Gastrocnemius medialis (tissue), 4 donors: ENCODE results near the gene FERMT2.

Experiments used
- CTCF ChIP-seq, 5 experiments: fragments of 450-650 bp in 3 of 5; fragments of 200-600 bp in 2 of 5; sonication (generic) in 2 of 5; IDR thresholded peaks in 4 of 5; conservative IDR thresholded peaks in 1 of 5; 1 replicate in 4 of 5; 2 replicates in 1 of 5; pipeline ENCODE4 v1.5.1; 2016 to 2019; ENCODE audit warnings: antibody characterized with exemption in 5 of 5, mild to moderate bottlenecking in 3 of 5, moderate library complexity in 3 of 5
- POLR2A ChIP-seq, 2 donors: fragments of 450-650 bp; IDR thresholded peaks; one replicate each; pipeline ENCODE4 v1.6.1; 2017; ENCODE audit warnings: antibody characterized with exemption in 2 of 2, mild to moderate bottlenecking in 2 of 2, moderate library complexity in 2 of 2

- no peak for TF ChIP-seq CTCF (IDR thresholded peaks at IDR 0.05 in 4 of 5, conservative IDR thresholded peaks at IDR 0.05 in 1 of 5)
- TF ChIP-seq POLR2A (IDR thresholded peaks at IDR 0.05), result no peak
Observed at GRCh38 chr14:52827426-52827825, 123.4 kb downstream of the FERMT2 start.
